Measurements from ENCODE around the gene PUM2. TPM values are rescaled to one million over a fixed set of nuclear protein-coding genes. Genes with fewer than 3 reads are reported as not detected.

PUM2 gene
- total and polyA plus RNA-seq, 2 of the 13 experiments (the other 11 are each of a cell fraction or from before 2014, with no cell fraction given), result 69.6 to 69.8 TPM

DNA sequence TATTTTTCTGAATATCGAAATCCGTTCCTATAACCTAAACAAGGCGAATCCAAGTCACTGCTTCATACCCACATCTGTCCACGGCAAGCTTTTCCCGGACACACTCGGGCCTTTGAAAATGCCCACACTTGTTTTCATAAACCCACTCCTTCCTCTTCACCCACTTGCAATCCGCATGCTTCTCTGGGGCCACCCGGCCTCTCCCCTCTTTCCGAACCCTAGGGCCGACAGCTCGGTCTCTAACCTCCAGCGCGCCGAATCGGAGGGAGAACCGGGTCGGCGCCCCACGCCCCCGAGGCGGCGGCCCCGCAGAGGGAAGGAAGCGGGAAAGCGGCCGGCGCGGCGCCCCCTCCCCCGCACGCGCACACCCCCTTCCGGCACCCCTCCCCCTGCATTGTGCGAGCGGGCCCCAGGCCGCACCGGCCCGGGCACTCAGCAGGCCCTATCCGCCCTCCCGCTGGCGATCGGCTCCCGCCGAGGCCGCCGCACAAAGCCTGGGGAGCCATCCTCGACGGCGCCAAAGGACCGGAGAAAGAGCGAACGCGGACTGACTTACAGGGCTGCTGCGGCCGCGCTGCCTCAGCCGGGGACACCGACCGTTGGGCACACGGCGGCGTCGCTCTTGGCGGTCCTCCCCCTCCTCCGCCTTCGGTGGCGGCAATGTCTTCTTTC lies 467 bp downstream of the PUM2 start (continued):
- TF ChIP-seq, protein P1, sequence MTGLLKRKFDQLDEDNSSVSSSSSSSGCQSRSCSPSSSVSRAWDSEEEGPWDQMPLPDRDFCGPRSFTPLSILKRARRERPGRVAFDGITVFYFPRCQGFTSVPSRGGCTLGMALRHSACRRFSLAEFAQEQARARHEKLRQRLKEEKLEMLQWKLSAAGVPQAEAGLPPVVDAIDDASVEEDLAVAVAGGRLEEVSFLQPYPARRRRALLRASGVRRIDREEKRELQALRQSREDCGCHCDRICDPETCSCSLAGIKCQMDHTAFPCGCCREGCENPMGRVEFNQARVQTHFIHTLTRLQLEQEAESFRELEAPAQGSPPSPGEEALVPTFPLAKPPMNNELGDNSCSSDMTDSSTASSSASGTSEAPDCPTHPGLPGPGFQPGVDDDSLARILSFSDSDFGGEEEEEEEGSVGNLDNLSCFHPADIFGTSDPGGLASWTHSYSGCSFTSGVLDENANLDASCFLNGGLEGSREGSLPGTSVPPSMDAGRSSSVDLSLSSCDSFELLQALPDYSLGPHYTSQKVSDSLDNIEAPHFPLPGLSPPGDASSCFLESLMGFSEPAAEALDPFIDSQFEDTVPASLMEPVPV (CRISPR knock-in tag; IDR thresholded peaks at IDR 0.05), result peak; percentile 17; the same call in 1 of the 2 replicates
- TF ChIP-seq, protein P2, sequence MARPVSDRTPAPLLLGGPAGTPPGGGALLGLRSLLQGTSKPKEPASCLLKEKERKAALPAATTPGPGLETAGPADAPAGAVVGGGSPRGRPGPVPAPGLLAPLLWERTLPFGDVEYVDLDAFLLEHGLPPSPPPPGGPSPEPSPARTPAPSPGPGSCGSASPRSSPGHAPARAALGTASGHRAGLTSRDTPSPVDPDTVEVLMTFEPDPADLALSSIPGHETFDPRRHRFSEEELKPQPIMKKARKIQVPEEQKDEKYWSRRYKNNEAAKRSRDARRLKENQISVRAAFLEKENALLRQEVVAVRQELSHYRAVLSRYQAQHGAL (CRISPR knock-in tag; IDR thresholded peaks at IDR 0.05; ENCODE audit: not compliant biosample characterization), result no peak
- TF ChIP-seq KLF6 (CRISPR knock-in tag; IDR thresholded peaks at IDR 0.05) (0 out of 2 replicates have a peak, but pooled peaks have one; percentile 44), ZNF337 (CRISPR knock-in tag; IDR thresholded peaks at IDR 0.05; ENCODE audit: borderline replicate concordance, low read depth) (no peak), TCF7 (IDR thresholded peaks at IDR 0.05; ENCODE audit: low read depth) (no peak), ZNF75D (CRISPR knock-in tag; IDR thresholded peaks at IDR 0.05; ENCODE audit: borderline replicate concordance) (peak; percentile 14; the same call in 1 of the 2 replicates), RARG (CRISPR knock-in tag; IDR thresholded peaks at IDR 0.05; ENCODE audit: low read depth) (no peak), ZNF850 (CRISPR knock-in tag; conservative IDR thresholded peaks at IDR 0.05) (no peak)
- TF ChIP-seq, protein P3, sequence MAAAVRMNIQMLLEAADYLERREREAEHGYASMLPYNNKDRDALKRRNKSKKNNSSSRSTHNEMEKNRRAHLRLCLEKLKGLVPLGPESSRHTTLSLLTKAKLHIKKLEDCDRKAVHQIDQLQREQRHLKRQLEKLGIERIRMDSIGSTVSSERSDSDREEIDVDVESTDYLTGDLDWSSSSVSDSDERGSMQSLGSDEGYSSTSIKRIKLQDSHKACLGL (CRISPR knock-in tag; IDR thresholded peaks at IDR 0.05), result peak; percentile 57; the same call in 1 of the 2 replicates
- TF ChIP-seq, protein P4, sequence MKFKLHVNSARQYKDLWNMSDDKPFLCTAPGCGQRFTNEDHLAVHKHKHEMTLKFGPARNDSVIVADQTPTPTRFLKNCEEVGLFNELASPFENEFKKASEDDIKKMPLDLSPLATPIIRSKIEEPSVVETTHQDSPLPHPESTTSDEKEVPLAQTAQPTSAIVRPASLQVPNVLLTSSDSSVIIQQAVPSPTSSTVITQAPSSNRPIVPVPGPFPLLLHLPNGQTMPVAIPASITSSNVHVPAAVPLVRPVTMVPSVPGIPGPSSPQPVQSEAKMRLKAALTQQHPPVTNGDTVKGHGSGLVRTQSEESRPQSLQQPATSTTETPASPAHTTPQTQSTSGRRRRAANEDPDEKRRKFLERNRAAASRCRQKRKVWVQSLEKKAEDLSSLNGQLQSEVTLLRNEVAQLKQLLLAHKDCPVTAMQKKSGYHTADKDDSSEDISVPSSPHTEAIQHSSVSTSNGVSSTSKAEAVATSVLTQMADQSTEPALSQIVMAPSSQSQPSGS (CRISPR knock-in tag; IDR thresholded peaks at IDR 0.05), result peak; percentile 37; the same call in 1 of the 2 replicates
- TF ChIP-seq, protein P5, sequence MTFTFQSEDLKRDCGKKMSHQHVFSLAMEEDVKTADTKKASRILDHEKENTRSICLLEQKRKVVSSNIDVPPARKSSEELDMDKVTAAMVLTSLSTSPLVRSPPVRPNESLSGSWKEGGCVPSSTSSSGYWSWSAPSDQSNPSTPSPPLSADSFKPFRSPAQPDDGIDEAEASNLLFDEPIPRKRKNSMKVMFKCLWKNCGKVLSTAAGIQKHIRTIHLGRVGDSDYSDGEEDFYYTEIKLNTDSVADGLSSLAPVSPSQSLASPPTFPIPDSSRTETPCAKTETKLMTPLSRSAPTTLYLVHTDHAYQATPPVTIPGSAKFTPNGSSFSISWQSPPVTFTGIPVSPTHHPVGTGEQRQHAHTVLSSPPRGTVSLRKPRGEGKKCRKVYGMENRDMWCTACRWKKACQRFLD (CRISPR knock-in tag; IDR thresholded peaks at IDR 0.05; ENCODE audit: borderline replicate concordance), result no peak
- TF ChIP-seq, protein P6, sequence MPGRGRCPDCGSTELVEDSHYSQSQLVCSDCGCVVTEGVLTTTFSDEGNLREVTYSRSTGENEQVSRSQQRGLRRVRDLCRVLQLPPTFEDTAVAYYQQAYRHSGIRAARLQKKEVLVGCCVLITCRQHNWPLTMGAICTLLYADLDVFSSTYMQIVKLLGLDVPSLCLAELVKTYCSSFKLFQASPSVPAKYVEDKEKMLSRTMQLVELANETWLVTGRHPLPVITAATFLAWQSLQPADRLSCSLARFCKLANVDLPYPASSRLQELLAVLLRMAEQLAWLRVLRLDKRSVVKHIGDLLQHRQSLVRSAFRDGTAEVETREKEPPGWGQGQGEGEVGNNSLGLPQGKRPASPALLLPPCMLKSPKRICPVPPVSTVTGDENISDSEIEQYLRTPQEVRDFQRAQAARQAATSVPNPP (CRISPR knock-in tag; IDR thresholded peaks at IDR 0.05), result no peak
- TF ChIP-seq, protein P7, sequence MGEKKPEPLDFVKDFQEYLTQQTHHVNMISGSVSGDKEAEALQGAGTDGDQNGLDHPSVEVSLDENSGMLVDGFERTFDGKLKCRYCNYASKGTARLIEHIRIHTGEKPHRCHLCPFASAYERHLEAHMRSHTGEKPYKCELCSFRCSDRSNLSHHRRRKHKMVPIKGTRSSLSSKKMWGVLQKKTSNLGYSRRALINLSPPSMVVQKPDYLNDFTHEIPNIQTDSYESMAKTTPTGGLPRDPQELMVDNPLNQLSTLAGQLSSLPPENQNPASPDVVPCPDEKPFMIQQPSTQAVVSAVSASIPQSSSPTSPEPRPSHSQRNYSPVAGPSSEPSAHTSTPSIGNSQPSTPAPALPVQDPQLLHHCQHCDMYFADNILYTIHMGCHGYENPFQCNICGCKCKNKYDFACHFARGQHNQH (CRISPR knock-in tag; IDR thresholded peaks at IDR 0.05), result no peak
